ENCODE measurements around the gene SUSD1.

- no peak for TF ChIP-seq POLR2AphosphoS5 (IDR thresholded peaks at IDR 0.05; ENCODE audit: borderline replicate concordance, low read depth, low read length)
- TF ChIP-seq EZH2 (IDR thresholded peaks at IDR 0.05) = no peak
- TF ChIP-seq FOXP2 (optimal IDR thresholded peaks at IDR 0.05; ENCODE audit: control extremely low read depth, extremely low read length, insufficient read depth) = no peak
Observed at GRCh38 chr9:112203536-112203935, 28.4 kb upstream of the SUSD1 start.
